ENCODE data around the gene TBX18.

DNA sequence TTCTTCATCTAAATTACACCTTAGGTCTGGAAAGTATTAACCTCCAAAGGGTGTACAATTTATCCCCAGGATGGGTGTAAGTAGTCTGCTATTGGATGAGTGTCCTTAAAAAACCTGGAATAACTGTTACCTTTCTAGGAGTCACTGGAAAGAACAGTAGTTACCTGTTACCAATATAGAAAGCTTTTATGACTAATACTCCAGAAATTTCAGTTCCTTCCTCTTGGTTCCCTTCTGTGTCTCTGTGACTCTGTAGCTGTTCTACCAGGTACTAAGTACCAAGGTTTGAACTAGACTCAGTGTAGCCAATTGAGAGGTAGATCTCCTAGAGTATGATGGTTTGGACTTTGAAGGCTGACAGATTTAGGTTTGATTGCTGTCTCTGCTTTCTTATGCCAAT, 47.0 kb upstream of the TBX18 start:
- no peak for TF ChIP-seq TAF1 (IDR thresholded peaks at IDR 0.05; ENCODE audit: borderline replicate concordance, low read depth, low read length)
- no peak for TF ChIP-seq POLR2A (IDR thresholded peaks at IDR 0.05; ENCODE audit: low read depth, low read length)
